Measurements from ENCODE around the gene RPL7A.

Gene RPL7A

DNA sequence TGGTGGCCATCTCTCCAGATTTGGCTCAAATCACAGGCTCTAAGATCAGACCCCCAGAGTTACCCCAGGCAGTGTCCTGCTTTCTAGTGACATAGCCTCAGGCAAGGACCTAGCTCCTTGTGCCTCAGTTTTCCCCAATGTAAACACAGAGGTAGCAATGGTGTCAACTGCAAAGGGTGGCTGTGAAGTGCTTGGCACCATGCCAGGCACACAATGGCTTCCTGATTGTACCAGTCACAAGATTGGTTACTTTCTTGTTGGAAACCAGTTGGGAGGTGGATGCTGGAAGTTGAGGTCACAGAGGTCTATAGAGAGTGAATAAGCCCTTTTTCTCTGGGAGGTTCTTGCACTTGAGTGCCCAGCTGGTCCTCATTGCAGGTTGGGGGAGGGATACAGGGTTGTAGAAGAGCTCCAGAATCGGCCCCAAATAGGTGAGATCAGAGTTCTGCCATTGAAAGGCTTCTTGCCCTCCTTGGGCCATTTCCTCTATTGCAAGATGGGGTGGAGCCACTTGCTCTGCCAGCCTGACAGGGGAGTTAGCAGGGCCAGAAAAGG is 30.5 kb downstream of the RPL7A start:
- TF ChIP-seq, protein P1, sequence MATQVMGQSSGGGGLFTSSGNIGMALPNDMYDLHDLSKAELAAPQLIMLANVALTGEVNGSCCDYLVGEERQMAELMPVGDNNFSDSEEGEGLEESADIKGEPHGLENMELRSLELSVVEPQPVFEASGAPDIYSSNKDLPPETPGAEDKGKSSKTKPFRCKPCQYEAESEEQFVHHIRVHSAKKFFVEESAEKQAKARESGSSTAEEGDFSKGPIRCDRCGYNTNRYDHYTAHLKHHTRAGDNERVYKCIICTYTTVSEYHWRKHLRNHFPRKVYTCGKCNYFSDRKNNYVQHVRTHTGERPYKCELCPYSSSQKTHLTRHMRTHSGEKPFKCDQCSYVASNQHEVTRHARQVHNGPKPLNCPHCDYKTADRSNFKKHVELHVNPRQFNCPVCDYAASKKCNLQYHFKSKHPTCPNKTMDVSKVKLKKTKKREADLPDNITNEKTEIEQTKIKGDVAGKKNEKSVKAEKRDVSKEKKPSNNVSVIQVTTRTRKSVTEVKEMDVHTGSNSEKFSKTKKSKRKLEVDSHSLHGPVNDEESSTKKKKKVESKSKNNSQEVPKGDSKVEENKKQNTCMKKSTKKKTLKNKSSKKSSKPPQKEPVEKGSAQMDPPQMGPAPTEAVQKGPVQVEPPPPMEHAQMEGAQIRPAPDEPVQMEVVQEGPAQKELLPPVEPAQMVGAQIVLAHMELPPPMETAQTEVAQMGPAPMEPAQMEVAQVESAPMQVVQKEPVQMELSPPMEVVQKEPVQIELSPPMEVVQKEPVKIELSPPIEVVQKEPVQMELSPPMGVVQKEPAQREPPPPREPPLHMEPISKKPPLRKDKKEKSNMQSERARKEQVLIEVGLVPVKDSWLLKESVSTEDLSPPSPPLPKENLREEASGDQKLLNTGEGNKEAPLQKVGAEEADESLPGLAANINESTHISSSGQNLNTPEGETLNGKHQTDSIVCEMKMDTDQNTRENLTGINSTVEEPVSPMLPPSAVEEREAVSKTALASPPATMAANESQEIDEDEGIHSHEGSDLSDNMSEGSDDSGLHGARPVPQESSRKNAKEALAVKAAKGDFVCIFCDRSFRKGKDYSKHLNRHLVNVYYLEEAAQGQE (IDR thresholded peaks at IDR 0.05; ENCODE audit: insufficient read depth in 1 of 2, low read depth in 2 of 2, low read length in 2 of 2): no peak
- TF ChIP-seq SIN3A (IDR thresholded peaks at IDR 0.05; ENCODE audit: borderline replicate concordance, insufficient read depth, low read length): no peak
- TF ChIP-seq FOXP2 (optimal IDR thresholded peaks at IDR 0.05; ENCODE audit: borderline replicate concordance, extremely low read depth, extremely low read length, insufficient read depth): no peak
- no peak for TF ChIP-seq TAF1 (IDR thresholded peaks at IDR 0.05; ENCODE audit: borderline replicate concordance, insufficient read depth, low read length)
- no peak for TF ChIP-seq POLR2AphosphoS5 (IDR thresholded peaks at IDR 0.05; ENCODE audit: low read depth, low read length)

DNA sequence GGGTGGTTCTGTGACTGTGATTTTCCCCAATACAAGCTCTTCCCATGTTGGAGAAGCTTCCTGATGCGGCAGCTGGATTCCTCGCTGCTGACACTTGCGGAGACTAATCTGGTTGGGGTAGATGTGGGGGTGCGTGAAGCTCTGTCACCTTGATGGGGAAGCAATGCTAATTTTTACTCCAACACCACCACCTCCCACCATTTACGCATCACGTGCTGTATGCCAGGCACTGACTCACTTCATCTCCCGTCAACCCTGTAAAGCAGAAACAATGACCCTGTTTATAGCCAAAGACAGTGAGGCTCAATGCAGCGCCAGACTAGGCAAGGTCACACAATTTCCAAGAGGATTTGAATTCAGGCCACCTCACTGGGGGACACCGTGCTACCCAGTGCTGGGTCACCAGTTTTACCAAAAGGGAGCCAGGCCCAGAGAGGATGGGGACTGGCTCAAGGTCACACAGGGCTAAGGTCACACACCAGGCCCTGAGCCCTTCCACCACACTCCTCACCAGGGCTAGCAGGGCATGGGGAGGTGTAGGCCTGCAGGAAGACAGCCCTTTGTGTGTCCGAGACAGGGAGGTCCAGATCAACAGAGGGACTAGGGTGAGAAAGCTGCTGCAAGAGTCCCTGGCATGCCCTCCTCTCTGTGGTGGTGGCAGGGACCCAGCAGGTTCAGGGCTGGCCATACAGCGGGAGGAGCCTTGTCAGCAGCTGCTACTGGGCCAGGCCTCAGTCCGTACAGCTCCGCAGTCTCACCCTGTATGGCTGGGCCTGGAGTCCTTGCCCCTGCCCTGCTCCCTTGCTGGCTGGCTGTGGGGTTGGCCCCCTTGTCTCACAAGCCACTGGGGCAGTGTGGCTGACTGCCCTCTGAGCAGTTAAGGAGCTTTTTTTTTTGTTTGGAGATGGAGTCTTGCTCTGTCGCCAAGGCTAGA is 31.4 kb downstream of the RPL7A start:
- TF ChIP-seq FOXP2 (optimal IDR thresholded peaks at IDR 0.05; ENCODE audit: borderline replicate concordance, extremely low read depth, extremely low read length, insufficient read depth): no peak
- TF ChIP-seq POLR2AphosphoS5 (IDR thresholded peaks at IDR 0.05; ENCODE audit: low read depth, low read length): no peak
- no peak for TF ChIP-seq SIN3A (IDR thresholded peaks at IDR 0.05; ENCODE audit: borderline replicate concordance, insufficient read depth, low read length)
- TF ChIP-seq, protein P1 (IDR thresholded peaks at IDR 0.05; ENCODE audit: insufficient read depth in 1 of 2, low read depth in 2 of 2, low read length in 2 of 2): no peak
- TF ChIP-seq TAF1 (IDR thresholded peaks at IDR 0.05; ENCODE audit: borderline replicate concordance, insufficient read depth, low read length): no peak

DNA sequence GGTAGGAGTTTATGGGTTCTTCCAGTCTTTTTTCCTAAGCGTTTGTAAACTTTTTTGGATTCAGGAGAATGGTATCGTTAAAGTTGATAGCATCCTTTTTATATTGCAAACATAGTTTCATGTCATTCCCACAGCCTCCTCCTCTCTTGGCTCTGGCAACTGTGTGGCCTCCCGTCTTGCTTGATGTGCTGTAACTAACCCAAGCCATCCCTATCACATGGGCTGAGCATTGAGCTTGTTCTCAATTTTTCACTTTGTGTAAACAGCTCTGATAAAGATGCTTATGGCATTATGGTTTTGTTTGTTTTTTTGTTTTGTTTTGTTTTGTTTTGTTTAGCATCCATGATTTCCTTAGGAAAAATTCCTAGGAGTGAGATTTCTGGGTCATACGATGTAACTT is 32.7 kb downstream of the RPL7A start:
- TF ChIP-seq SIN3A (IDR thresholded peaks at IDR 0.05; ENCODE audit: borderline replicate concordance, insufficient read depth, low read length) (no peak), TAF1 (IDR thresholded peaks at IDR 0.05; ENCODE audit: borderline replicate concordance, insufficient read depth, low read length) (no peak), FOXP2 (optimal IDR thresholded peaks at IDR 0.05; ENCODE audit: borderline replicate concordance, extremely low read depth, extremely low read length, insufficient read depth) (no peak), POLR2AphosphoS5 (IDR thresholded peaks at IDR 0.05; ENCODE audit: low read depth, low read length) (no peak)
- TF ChIP-seq, protein P1 (IDR thresholded peaks at IDR 0.05; ENCODE audit: insufficient read depth in 1 of 2, low read depth in 2 of 2, low read length in 2 of 2): no peak

DNA sequence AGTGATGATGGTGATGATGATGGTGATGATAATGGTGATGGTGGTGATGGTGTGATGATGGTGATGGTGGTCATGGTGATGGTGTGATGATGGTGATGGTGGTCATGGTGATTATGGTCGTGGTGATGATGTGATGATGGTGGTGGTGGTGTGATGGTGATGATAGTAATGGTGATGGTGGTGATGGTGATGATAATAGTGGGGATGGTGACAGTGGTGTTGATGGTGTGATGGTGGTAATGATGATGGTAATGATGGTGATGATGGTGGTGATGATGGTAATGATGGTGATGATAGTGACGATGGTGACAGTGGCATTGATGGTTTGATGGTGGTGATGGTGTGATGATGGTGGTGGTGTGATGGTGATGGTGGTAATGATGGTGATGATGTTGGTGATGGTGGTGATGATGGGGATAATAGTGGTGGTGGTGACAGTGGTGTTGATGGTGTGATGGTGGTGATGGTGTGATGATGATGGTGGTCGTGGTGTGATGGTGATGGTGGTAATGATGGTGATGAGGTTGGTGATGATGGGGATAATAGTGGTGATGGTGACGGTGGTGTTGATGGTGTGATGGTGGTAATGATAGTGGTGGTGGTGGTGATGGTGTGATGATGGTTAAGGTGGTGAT is 34.6 kb downstream of the RPL7A start:
- TF ChIP-seq POLR2AphosphoS5 (IDR thresholded peaks at IDR 0.05; ENCODE audit: low read depth, low read length): no peak
- TF ChIP-seq TAF1 (IDR thresholded peaks at IDR 0.05; ENCODE audit: borderline replicate concordance, insufficient read depth, low read length): no peak
- no peak for TF ChIP-seq SIN3A (IDR thresholded peaks at IDR 0.05; ENCODE audit: borderline replicate concordance, insufficient read depth, low read length)
- TF ChIP-seq FOXP2 (optimal IDR thresholded peaks at IDR 0.05; ENCODE audit: borderline replicate concordance, extremely low read depth, extremely low read length, insufficient read depth): no peak
- TF ChIP-seq, protein P1 (IDR thresholded peaks at IDR 0.05; ENCODE audit: insufficient read depth in 1 of 2, low read depth in 2 of 2, low read length in 2 of 2): no peak

Data from PFSK-1 (cell line).